Measurements from ENCODE around the gene SMARCAL1.

DNA sequence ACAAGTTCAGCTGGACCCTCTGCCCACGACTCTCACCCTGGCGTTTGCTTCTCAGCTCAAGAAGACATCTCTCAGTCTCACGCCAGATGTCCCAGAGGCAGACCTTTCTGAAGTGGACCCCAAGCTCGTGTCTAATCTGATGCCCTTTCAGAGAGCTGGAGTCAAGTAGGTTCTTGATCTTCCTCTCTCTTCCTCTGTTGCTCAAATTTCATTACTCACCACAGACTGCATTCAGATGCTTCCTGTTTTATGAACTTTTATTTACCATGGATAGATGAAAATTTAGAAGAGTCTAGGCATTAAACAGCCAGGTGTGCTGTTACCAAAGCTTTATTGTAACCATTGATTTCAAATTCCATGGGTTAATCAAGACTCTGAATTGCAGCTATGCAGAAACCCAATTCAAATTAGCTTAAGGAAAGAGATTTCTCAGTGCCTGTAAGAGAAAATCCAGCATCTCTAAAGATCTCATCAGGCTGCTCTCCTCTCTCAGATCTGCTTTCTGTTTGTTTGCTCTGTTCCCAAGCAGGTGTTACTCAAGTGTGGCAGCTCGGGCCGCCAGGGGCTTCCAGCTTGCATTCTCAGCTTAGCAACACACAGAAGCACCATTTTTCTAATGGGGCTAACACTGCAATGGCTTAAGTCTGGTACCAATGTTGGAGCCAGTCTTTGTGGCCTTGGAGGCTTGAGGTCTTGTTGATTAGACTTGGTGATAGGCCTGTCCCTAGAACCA lies 16.5 kb downstream of the SMARCAL1 start:
- TF ChIP-seq, protein P1, sequence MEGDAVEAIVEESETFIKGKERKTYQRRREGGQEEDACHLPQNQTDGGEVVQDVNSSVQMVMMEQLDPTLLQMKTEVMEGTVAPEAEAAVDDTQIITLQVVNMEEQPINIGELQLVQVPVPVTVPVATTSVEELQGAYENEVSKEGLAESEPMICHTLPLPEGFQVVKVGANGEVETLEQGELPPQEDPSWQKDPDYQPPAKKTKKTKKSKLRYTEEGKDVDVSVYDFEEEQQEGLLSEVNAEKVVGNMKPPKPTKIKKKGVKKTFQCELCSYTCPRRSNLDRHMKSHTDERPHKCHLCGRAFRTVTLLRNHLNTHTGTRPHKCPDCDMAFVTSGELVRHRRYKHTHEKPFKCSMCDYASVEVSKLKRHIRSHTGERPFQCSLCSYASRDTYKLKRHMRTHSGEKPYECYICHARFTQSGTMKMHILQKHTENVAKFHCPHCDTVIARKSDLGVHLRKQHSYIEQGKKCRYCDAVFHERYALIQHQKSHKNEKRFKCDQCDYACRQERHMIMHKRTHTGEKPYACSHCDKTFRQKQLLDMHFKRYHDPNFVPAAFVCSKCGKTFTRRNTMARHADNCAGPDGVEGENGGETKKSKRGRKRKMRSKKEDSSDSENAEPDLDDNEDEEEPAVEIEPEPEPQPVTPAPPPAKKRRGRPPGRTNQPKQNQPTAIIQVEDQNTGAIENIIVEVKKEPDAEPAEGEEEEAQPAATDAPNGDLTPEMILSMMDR (IDR thresholded peaks at IDR 0.05), result no peak
- no peak for TF ChIP-seq POLR2A (IDR thresholded peaks at IDR 0.05)
